Type B pancreatic cell (in vitro differentiated cells): Measurements from ENCODE around the gene GDI2. TPM values are rescaled to one million over a fixed set of nuclear protein-coding genes. Genes with fewer than 3 reads are reported as not detected.

ENCODE experiments used
- DNase-seq: peaks from one replicate; pipeline ENCODE4 v3.0.0; 2021; ENCODE audit warnings: mixed read lengths; ENCODE audit not compliant: unreplicated experiment; ENCODE audit errors: extremely low spot score
- H3K27ac Mint-ChIP-seq: 2 replicates; pipeline ENCODE4 v1.8.0; 2021; ENCODE audit warnings: mild to moderate bottlenecking, mixed read lengths
- H3K27me3 Mint-ChIP-seq: 2 replicates; pipeline ENCODE4 v1.8.0; 2021; ENCODE audit warnings: mixed read lengths
- H3K36me3 Mint-ChIP-seq: 2 replicates; pipeline ENCODE4 v1.8.0; 2021; ENCODE audit warnings: mixed read lengths
- H3K4me1 Mint-ChIP-seq: one replicate; pipeline ENCODE4 v1.8.0; 2021; ENCODE audit warnings: mixed read lengths; ENCODE audit not compliant: unreplicated experiment
- H3K4me3 Mint-ChIP-seq: 2 replicates; pipeline ENCODE4 v1.8.0; 2021; ENCODE audit warnings: mild to moderate bottlenecking, mixed read lengths
- H3K9me3 Mint-ChIP-seq: 2 replicates; pipeline ENCODE4 v1.8.0; 2021; ENCODE audit warnings: mixed read lengths
- CTCF ChIP-seq: fragments of 200-600 bp; sonication (generic); conservative IDR thresholded peaks from 2 replicates; pipeline ENCODE4 v1.5.0; 2021; ENCODE audit warnings: antibody characterized with exemption, mild to moderate bottlenecking
- total RNA-seq: library from RNA; stranded (reverse); gene quantifications from 2 replicates; pipeline ENCODE4 v1.2.1, GENCODE V29; 2021; ENCODE audit warnings: low replicate concordance

Gene GDI2
- total RNA-seq, 1 donor from 2014 or later: 245 TPM

GRCh38 chr10:5758927-5759326 is 54.3 kb downstream of the GDI2 start:
- H3K4me1 Mint-ChIP-seq: no peaks in the 10 kb centered on the region
- DNase-seq: no peak
- no peak for TF ChIP-seq CTCF
- no peaks in the 10 kb centered on the region for H3K27me3 Mint-ChIP-seq
- no peak overlapping the region for H3K4me3 Mint-ChIP-seq
- peaks cover 36% of the 10 kb centered on the region for H3K36me3 Mint-ChIP-seq
- H3K27ac Mint-ChIP-seq: no peak overlapping the region
- no peaks in the 10 kb centered on the region for H3K9me3 Mint-ChIP-seq

- Mint-ChIP-seq H3K27me3 (no peaks in the 10 kb centered on the region), H3K27ac (no peak overlapping the region), H3K4me3 (no peak overlapping the region), H3K9me3 (no peaks in the 10 kb centered on the region), H3K36me3 (peaks cover 36% of the 10 kb centered on the region), H3K4me1 (no peaks in the 10 kb centered on the region)
- no peak for TF ChIP-seq CTCF
- DNase-seq: no peak
These were observed 55.3 kb downstream of the GDI2 start for GRCh38 chr10:5757766-5758517.

DNA sequence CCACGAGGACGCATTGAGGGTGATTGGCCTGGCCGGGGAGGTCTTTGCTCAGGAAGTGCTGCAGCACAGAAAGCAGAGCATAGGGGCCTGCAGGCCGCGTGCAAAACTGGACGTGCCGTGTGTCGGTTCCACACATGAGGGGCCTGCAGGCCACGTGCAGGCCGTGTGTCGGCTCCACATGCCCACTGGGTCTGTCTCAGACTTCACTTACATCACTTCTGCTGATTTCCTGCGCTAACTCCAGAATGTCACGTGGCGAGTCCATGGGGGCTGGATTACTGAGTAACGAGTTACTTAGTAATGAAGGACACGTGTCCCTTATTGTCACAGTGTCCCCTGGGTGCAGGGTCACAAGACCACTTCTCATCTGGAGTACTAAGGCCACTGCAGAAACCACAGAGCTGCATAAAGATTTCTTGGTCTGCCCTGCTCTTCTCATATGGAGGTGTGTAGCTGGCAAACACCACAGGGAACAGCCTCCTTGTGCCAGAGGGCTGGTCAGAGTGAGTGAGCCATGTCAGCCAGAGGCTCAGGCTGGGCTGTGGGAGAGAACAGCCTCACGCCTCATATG is 60.8 kb downstream of the GDI2 start:
- DNase-seq: no peak
- peak overlapping the region; percentile 52 for H3K27ac Mint-ChIP-seq
- H3K36me3 Mint-ChIP-seq: peaks cover 48% of the 10 kb centered on the region
- H3K4me3 Mint-ChIP-seq: no peak overlapping the region
- TF ChIP-seq CTCF: no peak
- H3K4me1 Mint-ChIP-seq: peaks cover 3% of the 10 kb centered on the region
- no peaks in the 10 kb centered on the region for H3K27me3 Mint-ChIP-seq
- H3K9me3 Mint-ChIP-seq: no peaks in the 10 kb centered on the region

DNA sequence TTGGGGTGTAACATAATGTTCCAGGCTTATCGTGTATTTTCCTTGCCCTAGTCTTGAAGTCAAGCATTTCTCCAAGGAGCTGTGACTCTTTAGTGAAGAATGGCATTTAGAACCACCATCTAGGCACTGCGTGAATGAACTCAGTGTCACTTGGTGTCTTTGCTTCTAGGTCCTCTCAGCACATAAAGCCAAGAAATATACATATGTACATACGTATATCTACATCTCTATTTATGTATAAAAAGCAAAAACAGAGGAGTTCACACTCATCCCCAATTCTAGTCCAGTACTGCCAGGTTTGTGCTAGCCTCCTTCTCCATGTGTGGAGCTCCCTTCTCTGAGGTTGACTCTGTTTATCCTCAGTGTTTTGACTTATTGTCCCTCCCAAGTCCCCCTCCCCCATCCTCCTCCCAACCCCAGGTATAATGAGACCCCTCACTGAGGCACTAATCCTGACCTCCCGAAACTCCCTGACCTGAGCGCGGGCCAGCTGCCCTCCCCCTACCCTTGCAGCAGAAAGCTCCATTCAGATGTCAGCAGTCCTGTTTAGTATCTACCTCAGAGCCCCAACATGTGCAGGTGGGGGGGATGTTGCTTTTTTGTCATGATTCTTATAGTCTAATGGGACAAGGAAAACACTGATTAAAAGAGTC is 61.5 kb downstream of the GDI2 start:
- Mint-ChIP-seq H3K27ac (peak overlapping the region; percentile 52), H3K4me3 (no peak overlapping the region), H3K27me3 (no peaks in the 10 kb centered on the region), H3K4me1 (peaks cover 3% of the 10 kb centered on the region), H3K9me3 (no peaks in the 10 kb centered on the region), H3K36me3 (peaks cover 47% of the 10 kb centered on the region)
- DNase-seq: no peak
- TF ChIP-seq CTCF: no peak

DNA sequence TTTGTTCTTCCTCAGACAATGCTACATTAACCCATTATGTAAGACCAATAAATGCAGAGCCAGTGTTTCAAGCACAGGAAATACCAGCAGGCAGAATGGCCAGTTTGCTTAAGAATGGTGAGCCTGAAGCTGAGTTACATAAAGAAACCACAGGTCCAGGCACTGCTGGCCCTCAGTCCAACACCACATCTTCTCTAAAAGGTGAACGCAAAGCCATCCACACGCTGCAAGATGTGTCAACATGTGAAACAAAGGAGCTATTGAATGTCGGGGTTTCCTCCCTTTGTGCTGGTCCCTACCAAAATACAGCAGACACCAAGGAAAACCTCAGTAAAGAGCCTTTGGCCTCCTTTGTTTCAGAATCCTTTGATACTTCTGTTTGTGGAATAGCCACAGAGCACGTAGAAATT is 64.8 kb downstream of the GDI2 start:
- no peaks in the 10 kb centered on the region for H3K27me3 Mint-ChIP-seq
- H3K4me1 Mint-ChIP-seq: peaks cover 3% of the 10 kb centered on the region
- no peak overlapping the region for H3K27ac Mint-ChIP-seq
- H3K9me3 Mint-ChIP-seq: no peaks in the 10 kb centered on the region
- H3K36me3 Mint-ChIP-seq: peaks cover 65% of the 10 kb centered on the region
- no peak for DNase-seq
- TF ChIP-seq CTCF: no peak
- H3K4me3 Mint-ChIP-seq: no peak overlapping the region
